T-helper 1 cell (primary cell): ENCODE measurements around the gene IGHMBP2.

ENCODE experiments used
- DNase-seq, 5 donors: peaks; one replicate each; pipeline ENCODE4 v3.0.0-alpha.2; 2012 to 2020

The IGHMBP2 gene

DNA sequence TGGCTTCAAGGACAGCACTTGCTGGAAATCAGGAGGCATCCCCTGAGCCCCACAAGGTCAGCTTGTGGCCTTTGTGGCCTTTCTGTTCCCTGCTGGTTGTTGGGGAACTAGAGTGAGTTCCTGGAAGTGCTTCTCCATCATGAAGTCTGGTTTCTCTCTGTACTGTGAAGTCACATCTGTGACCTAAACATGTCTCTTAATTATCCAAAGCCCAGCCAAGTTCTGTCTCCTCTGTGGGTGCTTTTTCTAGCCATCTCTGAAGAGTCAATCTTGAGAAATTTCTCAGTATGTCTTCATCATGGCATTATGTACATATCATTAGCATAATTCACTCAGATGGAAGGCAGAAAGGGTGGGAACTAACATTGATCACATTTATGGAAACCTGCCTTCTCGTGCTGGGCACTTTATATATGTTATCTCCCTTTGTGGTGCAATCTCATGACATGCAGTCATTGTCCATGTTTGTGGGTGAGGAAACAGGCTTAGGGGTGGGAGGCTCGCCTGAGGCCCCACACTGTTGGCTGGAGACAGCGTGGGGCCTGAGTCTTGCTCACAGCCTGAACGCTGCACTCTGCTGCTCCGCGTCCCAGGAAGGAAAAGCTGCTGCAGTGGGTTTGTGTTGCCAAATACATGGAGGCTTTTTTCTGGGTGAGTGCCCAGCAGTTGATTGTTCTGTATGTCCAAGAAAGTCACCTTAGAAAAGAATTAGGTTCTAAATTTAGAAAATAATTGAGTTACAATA lies 24.6 kb downstream of the IGHMBP2 start:
- no peak for DNase-seq

DNA sequence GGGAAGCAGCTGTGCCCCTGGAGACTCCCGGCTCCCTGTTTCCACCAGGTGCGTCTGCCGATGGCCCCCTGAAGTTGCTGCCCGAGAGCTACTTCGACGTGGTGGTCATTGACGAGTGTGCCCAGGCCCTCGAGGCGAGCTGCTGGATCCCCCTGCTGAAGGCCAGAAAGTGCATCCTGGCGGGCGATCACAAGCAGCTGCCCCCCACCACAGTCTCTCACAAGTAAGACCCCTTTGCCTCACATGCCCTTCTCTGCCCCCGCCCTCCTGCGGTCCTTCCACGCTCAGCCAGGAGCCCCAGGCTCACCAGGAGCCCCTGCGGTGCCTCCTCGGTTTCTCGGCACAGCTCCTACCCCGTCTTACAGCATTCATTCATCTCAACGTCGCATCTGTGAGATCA lies 25.4 kb downstream of the IGHMBP2 start:
- no peak for DNase-seq

DNA sequence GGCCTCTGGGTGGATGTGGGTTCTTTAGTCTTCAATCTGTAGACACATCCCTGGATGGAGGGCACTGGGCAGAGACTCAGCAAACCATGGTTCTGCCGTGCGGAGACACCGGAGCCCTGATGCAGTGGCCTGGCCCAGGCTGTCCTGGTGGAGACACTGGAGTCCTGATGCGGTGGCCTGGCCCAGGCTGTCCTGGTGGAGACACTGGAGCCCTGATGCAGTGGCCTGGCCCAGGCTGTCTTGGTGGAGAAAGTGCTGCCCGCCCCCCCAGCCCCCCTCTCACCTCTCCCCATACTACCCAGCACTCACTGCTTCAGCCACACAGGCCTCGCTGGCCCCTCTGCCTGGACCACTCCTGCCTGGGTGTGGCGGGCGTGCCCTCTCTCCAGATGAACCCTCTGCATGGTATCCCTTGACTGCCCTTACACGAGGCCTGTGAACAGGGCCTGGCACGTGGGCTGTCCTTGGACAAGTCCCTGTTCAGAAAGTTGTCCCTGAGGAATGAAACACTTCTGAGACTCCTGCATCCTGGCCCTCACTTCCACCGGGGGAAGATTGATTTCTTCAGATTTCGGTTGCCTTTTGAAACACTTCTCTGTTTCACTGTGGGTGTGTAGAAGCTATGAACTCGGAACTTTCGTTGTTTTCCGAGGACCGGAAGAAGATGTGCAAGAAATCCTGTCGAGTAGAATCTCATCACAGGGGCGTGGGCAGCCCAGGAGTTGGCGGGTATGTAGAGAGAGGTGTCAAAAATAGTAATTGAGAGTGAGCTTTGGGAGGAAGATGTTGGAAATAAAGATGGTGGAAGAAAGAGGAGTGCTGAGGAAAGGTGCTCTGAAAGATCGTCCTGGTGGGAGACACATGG lies 26.2 kb downstream of the IGHMBP2 start:
- DNase-seq, result no peak

GRCh38 chr11:68930991-68931855 lies 27.5 kb downstream of the IGHMBP2 start:
- DNase-seq, result no peak

DNA sequence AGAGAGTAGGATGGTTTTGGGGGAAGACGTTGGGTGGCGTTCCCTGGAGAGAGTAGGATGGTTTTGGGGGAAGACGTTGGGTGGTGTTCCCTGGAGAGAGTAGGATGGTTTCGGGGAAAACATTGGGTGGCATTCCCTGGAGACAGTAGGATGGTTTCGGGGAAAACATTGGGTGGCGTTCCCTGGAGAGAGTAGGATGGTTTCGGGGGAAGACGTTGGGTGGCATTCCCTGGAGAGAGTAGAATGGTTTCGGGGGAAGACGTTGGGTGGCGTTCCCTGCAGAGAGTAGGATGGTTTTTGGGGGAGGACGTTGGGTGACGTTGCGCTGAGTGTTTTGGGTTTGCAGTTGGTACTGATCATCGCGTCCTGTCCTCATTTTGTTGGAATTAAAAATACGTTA lies 28.2 kb downstream of the IGHMBP2 start:
- no peak for DNase-seq

DNA sequence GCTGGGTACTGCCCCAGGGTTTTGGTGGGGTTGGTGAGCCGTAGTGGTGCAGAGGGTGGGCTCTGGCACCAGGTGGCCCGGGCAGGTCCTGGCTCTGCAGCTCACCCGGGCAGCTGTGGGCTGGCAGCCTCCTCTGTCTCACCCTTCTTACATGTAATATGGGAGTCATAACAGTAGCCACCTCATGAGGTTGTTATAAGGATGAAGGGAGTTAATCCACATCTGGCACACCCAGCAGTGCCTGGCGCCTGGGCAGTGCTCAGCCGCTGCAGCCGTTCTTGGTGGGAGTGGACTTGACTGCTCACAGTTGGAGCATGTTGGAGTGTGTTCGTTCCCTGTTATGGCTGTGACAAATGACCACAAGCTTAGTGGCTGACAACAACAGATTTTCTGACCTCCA lies 28.7 kb downstream of the IGHMBP2 start:
- no peak for DNase-seq

- DNase-seq, result no peak
Observed at GRCh38 chr11:68932933-68933577, 29.4 kb downstream of the IGHMBP2 start.

- no peak for DNase-seq
Observed at GRCh38 chr11:68933605-68934320, 30.1 kb downstream of the IGHMBP2 start.

DNA sequence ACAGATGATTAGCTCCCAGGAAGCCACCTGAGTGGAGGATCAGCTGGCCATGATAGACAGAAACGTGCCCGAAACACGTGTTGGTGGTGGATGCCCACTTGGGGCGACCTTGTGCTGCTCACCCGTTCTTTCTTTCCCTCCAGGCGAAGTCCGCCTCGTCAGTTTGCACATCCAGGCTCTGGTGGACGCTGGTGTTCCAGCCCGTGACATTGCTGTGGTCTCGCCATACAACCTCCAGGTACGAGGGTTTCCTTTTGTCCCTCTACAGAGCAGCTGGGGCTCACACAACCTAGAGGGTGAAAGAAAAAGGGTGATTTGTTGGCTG lies 30.6 kb downstream of the IGHMBP2 start:
- DNase-seq, result no peak

- no peak for DNase-seq
Observed at GRCh38 chr11:68934666-68935065, 31.0 kb downstream of the IGHMBP2 start.

DNA sequence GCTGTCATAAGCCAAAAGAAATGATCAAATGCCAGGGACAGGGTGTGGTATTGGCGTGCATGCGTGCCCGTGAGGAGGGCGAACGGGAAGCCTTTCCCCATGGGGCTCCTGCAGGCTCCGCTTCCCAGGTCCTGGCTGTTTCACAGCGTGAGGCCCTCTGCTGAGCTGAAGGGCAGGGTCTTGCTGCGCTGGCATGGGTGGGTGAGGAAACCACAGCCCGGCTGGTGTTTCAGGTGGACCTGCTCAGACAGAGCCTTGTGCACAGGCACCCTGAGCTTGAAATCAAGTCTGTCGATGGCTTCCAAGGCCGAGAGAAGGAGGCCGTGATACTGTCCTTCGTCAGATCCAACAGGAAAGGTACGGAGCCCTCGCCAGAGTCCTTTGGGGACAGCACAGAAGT lies 31.4 kb downstream of the IGHMBP2 start:
- no peak for DNase-seq

GRCh38 chr11:68935516-68936357 lies 32.0 kb downstream of the IGHMBP2 start:
- DNase-seq, result no peak

DNA sequence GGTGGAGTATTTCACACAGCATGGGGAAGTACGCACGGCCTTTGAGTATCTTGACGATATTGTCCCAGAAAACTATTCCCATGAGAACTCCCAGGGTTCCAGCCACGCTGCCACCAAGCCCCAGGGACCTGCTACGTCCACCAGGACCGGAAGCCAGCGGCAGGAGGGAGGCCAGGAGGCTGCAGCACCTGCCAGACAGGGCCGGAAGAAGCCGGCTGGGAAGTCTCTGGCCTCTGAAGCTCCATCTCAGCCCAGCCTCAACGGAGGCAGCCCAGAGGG lies 32.6 kb downstream of the IGHMBP2 start:
- DNase-seq, result no peak

- DNase-seq, result no peak
Observed at GRCh38 chr11:68936676-68937620, 33.3 kb downstream of the IGHMBP2 start.

GRCh38 chr11:68938088-68938487 lies 34.4 kb downstream of the IGHMBP2 start:
- no peak for DNase-seq

GRCh38 chr11:68938816-68939582 lies 35.3 kb downstream of the IGHMBP2 start:
- no peak for DNase-seq

- DNase-seq, result no peak
Observed at GRCh38 chr11:68939583-68940555, 36.2 kb downstream of the IGHMBP2 start.

DNA sequence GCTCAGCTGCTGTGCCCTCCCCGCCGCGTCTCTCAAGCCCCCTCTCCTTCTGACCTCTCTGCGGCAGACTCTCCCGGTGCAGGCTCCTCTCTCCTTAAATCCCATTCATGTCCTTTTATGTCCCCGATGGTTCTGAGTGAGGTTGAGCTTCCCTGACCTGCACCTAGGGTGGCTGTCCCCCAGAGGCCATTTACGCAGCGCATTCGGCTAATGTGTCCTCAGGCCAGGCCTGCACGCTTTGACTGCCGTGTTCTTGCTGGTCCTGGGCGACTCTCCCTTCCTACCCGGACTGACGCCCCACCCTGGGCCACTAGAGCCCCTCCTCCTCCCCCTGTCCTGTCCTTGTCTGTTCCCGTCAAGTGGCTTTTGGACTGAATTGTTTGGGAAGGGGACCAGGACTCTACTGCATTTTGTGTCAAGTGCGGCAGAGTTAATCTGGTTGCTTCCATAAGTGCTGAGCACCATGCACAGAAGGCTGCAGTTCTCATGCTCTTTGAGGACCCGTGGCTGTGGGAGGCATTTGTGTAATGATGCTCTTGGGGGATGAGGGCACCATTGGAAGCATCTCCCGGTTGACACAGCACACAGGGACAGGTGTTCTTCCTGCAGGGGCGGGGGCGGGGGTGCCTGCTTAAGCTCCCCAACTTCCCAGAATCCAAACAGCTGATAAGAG lies 37.1 kb downstream of the IGHMBP2 start:
- no peak for DNase-seq
